ENCODE results near the gene PODXL2.

GRCh38 chr3:127698286-127698685 lies 69.3 kb downstream of the PODXL2 start:
- TF ChIP-seq CTCF (conservative IDR thresholded peaks at IDR 0.05; ENCODE audit: low read depth in 2 of 2), result no peak
- TF ChIP-seq EZH2 (IDR thresholded peaks at IDR 0.05; ENCODE audit: low read depth, unreplicated experiment), result no peak
- TF ChIP-seq JUNB (IDR thresholded peaks at IDR 0.05; ENCODE audit: unreplicated experiment), result no peak
- TF ChIP-seq EZH2phosphoT487 (IDR thresholded peaks at IDR 0.05; ENCODE audit: unreplicated experiment), result no peak
- TF ChIP-seq POLR2AphosphoS5 (IDR thresholded peaks at IDR 0.05; ENCODE audit: low read depth), result no peak
- no peak for TF ChIP-seq ZNF462 (CRISPR knock-in tag; IDR thresholded peaks at IDR 0.05)
- TF ChIP-seq CREB1 (CRISPR knock-in tag; IDR thresholded peaks at IDR 0.05; ENCODE audit: low read depth), result no peak
- no peak for TF ChIP-seq REST (IDR thresholded peaks at IDR 0.05; ENCODE audit: unreplicated experiment)
- TF ChIP-seq ZNF114 (CRISPR knock-in tag; IDR thresholded peaks at IDR 0.05), result no peak
- TF ChIP-seq ETS1 (IDR thresholded peaks at IDR 0.05), result no peak
- TF ChIP-seq STAT1 (IDR thresholded peaks at IDR 0.05; ENCODE audit: unreplicated experiment), result no peak
